GM19025 (cell line): ENCODE results near the gene MARCHF9.

Experiments used
- ATAC-seq: cut with Tn5 transposase; IDR thresholded peaks from one replicate; pipeline ENCODE4 v1.9.1; 2021; ENCODE audit warnings: mild to moderate bottlenecking, low read depth, moderate library complexity; ENCODE audit not compliant: unreplicated experiment

MARCHF9 gene

GRCh38 chr12:57782608-57783465 lies 27.9 kb downstream of the MARCHF9 start, which contains the start of gene TSFM:
Gene TSFM, plus strand, starts transcription at chr12:57782787. Its CDS starts 15 bp downstream, at chr12:57782802.
- peak; percentile 94 for ATAC-seq

GRCh38 chr12:57783466-57783801 lies 28.5 kb downstream of the MARCHF9 start:
- ATAC-seq: no peak

GRCh38 chr12:57783861-57784260 lies 29.0 kb downstream of the MARCHF9 start:
- no peak for ATAC-seq

- ATAC-seq: no peak
Observed at GRCh38 chr12:57793920-57794319, 39.0 kb downstream of the MARCHF9 start.

- no peak for ATAC-seq
Observed at GRCh38 chr12:57795354-57795753, 40.5 kb downstream of the MARCHF9 start.

GRCh38 chr12:57796996-57797395 lies 42.1 kb downstream of the MARCHF9 start:
- ATAC-seq: no peak

GRCh38 chr12:57797933-57798332 lies 43.0 kb downstream of the MARCHF9 start:
- ATAC-seq: no peak

GRCh38 chr12:57800965-57801364 lies 46.1 kb downstream of the MARCHF9 start:
- no peak for ATAC-seq

- no peak for ATAC-seq
Observed at GRCh38 chr12:57802607-57803006, 47.7 kb downstream of the MARCHF9 start.

- ATAC-seq: no peak
Observed at GRCh38 chr12:57803319-57803893, 48.5 kb downstream of the MARCHF9 start.

- ATAC-seq: no peak
Observed at GRCh38 chr12:57806677-57807076, 51.8 kb downstream of the MARCHF9 start.

- ATAC-seq: no peak
Observed at GRCh38 chr12:57807285-57807684, 52.4 kb downstream of the MARCHF9 start.

- no peak for ATAC-seq
Observed at GRCh38 chr12:57808351-57808750, 53.4 kb downstream of the MARCHF9 start.

GRCh38 chr12:57809425-57809824 lies 54.5 kb downstream of the MARCHF9 start:
- ATAC-seq: no peak
